GF-D8 (cell line): ENCODE measurements around the gene SMARCA4.
"Not testable (repeated sequence)": the region's sequence is repeated elsewhere in the genome, so short reads cannot be mapped to it uniquely, and the experiment has no call there.

Experiments used
- DNase-seq: peaks from one replicate; lab custom pipeline; 2025; lab: John Stamatoyannopoulos, UW

Gene SMARCA4

GRCh38 chr19:11098861-11099260 is 138.0 kb downstream of the SMARCA4 start:
- DNase-seq, result no peak

- DNase-seq, result no peak
These were observed 139.2 kb downstream of the SMARCA4 start for GRCh38 chr19:11100049-11100448.

- DNase-seq, result no peak
These were observed 140.2 kb downstream of the SMARCA4 start for GRCh38 chr19:11101057-11101456.

DNA sequence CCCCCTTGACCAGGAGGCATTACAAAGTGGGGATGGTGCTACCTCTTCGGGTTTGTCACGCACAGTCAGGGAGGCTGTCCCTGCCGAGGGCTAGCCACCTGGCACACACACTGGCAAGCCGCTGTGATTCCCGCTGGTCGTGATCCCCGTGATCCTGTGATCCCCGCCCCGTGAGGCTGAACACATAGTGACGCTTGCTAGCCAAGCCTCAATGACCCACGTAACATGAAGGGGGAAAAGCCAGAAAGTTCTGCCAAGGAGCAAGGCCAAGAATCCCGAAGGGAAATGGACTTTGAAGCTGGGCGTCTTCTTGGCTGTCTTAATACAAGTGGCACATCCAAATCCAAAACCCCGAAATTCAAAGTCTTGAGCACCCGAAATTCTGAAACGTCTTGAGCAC is 142.1 kb downstream of the SMARCA4 start:
- DNase-seq, result no peak

DNA sequence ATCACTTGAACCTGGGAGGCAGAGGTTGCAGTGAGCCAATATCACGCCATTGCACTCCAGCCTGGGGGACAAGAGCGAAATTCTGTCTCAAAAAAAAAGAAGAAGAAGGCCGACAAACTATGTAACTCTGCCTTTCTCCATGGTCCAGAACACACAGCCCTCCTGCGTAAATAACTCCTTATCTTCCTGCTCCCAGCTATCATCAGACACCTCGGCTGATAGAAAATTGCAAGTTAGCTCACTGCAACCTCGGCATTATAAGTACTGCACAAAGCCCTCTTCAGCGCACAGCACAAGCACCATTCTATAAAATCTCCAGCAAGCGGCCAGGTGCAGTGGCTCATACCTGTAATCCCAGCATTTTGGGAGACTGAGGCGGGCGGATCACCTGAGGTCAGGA is 142.8 kb downstream of the SMARCA4 start:
- DNase-seq, result not testable (repeated sequence)

DNA sequence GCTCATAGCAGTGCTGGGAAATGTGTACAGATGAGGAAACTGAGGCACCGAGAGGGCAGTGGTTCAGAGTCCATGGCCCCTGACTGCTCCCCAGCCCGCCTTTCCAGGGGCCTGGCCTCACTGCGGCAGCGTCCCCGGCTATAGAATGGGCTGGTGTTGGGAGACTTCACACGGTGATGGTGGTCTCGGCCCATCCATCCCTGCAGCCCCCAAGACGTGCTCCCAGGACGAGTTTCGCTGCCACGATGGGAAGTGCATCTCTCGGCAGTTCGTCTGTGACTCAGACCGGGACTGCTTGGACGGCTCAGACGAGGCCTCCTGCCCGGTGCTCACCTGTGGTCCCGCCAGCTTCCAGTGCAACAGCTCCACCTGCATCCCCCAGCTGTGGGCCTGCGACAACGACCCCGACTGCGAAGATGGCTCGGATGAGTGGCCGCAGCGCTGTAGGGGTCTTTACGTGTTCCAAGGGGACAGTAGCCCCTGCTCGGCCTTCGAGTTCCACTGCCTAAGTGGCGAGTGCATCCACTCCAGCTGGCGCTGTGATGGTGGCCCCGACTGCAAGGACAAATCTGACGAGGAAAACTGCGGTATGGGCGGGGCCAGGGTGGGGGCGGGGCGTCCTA is 144.3 kb downstream of the SMARCA4 start:
- no peak for DNase-seq

- no peak for DNase-seq
These were observed 145.6 kb downstream of the SMARCA4 start for GRCh38 chr19:11106477-11106876.

DNA sequence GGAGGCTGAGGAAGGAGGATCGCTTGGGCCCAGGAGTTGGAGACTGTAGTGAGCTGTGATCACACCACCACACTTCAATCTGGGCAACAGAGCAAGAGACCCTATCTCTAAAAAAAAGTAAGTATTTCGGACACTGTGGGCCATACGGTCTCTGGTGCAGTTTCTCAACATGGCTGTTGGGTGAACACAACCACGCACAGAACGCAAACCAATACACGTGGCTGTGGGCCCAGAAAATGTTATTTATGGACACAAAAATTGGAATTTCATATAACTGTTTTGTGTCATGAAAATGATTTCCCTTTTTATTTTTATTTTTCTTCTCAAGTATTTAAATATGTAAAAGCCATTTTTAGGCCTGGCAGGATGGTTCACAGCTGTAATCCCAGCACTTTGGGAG is 147.9 kb downstream of the SMARCA4 start:
- DNase-seq, result no peak

DNA sequence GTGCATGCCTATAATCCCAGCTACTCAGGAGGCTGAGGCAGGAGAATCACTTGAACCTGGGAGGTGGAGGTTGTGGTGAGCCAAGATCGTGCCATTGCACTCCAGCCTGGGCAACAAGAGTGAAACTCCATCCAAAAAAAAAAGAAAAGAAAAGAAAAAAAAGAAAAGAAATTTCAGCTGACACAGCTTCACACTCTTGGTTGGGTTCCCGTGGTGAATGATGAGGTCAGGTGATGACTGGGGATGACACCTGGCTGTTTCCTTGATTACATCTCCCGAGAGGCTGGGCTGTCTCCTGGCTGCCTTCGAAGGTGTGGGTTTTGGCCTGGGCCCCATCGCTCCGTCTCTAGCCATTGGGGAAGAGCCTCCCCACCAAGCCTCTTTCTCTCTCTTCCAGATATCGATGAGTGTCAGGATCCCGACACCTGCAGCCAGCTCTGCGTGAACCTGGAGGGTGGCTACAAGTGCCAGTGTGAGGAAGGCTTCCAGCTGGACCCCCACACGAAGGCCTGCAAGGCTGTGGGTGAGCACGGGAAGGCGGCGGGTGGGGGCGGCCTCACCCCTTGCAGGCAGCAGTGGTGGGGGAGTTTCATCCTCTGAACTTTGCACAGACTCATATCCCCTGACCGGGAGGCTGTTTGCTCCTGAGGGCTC is 150.4 kb downstream of the SMARCA4 start:
- DNase-seq, result no peak

DNA sequence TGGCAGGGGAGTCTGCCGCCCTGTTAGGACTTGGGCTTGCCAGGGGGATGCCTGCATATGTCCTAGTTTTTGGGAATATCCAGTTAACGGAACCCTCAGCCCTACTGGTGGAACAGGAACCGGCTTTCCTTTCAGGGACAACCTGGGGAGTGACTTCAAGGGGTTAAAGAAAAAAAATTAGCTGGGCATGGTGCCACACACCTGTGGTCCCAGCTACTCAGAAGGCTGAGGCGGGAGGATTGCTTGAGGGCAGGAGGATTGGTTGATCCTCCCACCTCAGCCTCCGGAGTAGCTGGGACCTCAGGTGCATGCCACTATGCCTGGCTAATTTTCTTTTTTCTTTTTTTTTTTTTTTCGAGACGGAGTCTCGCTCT is 150.9 kb downstream of the SMARCA4 start:
- no peak for DNase-seq
